CD4-positive, alpha-beta T cell treated with Interleukin-17A for 1 hour (primary cell): Measurements from ENCODE around the gene TMEM167B.
"Not testable (repeated sequence)": the region's sequence is repeated elsewhere in the genome, so short reads cannot be mapped to it uniquely, and the experiment has no call there.

Source experiments
- DNase-seq: peaks from one replicate; pipeline ENCODE4 v3.0.0-alpha.2; 2020

TMEM167B gene

GRCh38 chr1:109114342-109114674, 23.7 kb downstream of the TMEM167B start:
- no peak for DNase-seq

- no peak for DNase-seq
Measured at GRCh38 chr1:109115685-109116084, 25.1 kb downstream of the TMEM167B start.

- no peak for DNase-seq
Measured at GRCh38 chr1:109116286-109116685, 25.7 kb downstream of the TMEM167B start.

- DNase-seq: no peak
Measured at GRCh38 chr1:109118089-109118488, 27.5 kb downstream of the TMEM167B start.

GRCh38 chr1:109120356-109120755, 29.8 kb downstream of the TMEM167B start:
- DNase-seq: no peak

- DNase-seq: no peak
Measured at GRCh38 chr1:109131059-109131458, 40.5 kb downstream of the TMEM167B start.

- no peak for DNase-seq
Measured at GRCh38 chr1:109131800-109132199, 41.2 kb downstream of the TMEM167B start.

GRCh38 chr1:109133002-109133706, 42.6 kb downstream of the TMEM167B start:
- DNase-seq: no peak

GRCh38 chr1:109133815-109134214, 43.3 kb downstream of the TMEM167B start:
- no peak for DNase-seq

- no peak for DNase-seq
Measured at GRCh38 chr1:109134423-109134822, 43.9 kb downstream of the TMEM167B start.

- DNase-seq: no peak
Measured at GRCh38 chr1:109135940-109136339, 45.4 kb downstream of the TMEM167B start.

GRCh38 chr1:109136766-109137165, 46.2 kb downstream of the TMEM167B start:
- DNase-seq: no peak

- DNase-seq: no peak
Measured at GRCh38 chr1:109137958-109138357, 47.4 kb downstream of the TMEM167B start.

GRCh38 chr1:109138358-109138757, 47.8 kb downstream of the TMEM167B start:
- no peak for DNase-seq

- no peak for DNase-seq
Measured at GRCh38 chr1:109140392-109140791, 49.8 kb downstream of the TMEM167B start.

- no peak for DNase-seq
Measured at GRCh38 chr1:109142260-109142659, 51.7 kb downstream of the TMEM167B start.

- not testable (repeated sequence) for DNase-seq
Measured at GRCh38 chr1:109142725-109143124, 52.2 kb downstream of the TMEM167B start.
